ENCODE data around the gene CYB5R2.

DNA sequence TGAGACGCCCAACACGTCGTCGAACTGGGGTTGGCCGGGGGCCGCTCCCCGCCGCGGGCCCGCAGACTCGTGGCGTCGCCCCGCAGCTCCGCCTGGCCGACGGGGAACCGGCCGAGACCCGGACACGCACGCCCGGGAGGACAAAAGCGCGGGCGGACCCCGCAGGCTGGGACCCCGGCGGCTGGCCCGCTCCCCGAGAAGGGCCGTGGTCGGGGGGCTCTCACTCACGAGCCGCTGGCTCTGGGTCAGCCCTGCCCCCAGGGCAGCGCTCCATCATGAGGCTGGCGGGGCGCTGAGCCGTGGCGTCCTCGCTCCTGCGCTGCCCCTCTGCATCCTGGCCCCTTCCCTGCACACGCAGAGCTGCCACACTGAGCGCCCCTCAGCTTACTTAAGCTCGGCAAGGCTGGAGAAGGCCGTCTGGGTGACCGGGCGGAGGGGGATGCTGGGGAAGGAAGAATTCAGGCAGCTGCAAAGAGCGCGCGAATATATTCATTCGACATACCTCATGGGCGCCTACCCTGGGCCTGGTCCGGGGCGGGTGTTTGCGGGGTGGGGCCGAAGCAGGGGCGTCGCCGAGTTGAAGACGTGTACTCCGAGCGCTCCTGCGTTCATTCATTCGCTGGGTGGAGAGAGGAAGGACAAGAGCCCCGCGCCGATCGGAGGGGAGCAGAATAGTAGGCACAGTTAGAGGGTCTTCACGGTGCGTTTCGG, 579 bp upstream of the CYB5R2 start:
- TF ChIP-seq, protein P1, sequence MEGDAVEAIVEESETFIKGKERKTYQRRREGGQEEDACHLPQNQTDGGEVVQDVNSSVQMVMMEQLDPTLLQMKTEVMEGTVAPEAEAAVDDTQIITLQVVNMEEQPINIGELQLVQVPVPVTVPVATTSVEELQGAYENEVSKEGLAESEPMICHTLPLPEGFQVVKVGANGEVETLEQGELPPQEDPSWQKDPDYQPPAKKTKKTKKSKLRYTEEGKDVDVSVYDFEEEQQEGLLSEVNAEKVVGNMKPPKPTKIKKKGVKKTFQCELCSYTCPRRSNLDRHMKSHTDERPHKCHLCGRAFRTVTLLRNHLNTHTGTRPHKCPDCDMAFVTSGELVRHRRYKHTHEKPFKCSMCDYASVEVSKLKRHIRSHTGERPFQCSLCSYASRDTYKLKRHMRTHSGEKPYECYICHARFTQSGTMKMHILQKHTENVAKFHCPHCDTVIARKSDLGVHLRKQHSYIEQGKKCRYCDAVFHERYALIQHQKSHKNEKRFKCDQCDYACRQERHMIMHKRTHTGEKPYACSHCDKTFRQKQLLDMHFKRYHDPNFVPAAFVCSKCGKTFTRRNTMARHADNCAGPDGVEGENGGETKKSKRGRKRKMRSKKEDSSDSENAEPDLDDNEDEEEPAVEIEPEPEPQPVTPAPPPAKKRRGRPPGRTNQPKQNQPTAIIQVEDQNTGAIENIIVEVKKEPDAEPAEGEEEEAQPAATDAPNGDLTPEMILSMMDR (IDR thresholded peaks at IDR 0.05; ENCODE audit: low read depth, low read length, missing input control): no peak
- TF ChIP-seq SP1 (IDR thresholded peaks at IDR 0.05) (no peak), RAD21 (IDR thresholded peaks at IDR 0.05) (no peak), REST (IDR thresholded peaks at IDR 0.05) (no peak), HNF4G (IDR thresholded peaks at IDR 0.05) (no peak)
